Measurements from ENCODE around the gene CD4.

Gene CD4

DNA sequence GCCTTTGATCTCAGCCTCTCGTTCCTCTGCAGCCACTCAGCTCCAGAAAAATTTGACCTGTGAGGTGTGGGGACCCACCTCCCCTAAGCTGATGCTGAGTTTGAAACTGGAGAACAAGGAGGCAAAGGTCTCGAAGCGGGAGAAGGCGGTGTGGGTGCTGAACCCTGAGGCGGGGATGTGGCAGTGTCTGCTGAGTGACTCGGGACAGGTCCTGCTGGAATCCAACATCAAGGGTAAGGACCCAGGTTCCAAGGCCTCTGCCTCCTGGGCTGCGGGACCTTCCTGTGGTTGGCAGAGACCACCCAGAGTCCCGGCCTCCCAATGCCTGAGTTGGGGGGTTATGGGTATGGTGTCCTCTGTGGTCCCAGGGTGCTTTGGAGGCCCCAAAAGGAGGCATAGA lies 27.8 kb downstream of the CD4 start:
- no peak for DNase-seq

GRCh38 chr12:6817662-6818157 lies 28.4 kb downstream of the CD4 start:
- no peak for DNase-seq

- no peak for DNase-seq
Observed at GRCh38 chr12:6818222-6818621, 28.9 kb downstream of the CD4 start.

- DNase-seq, result no peak
Observed at GRCh38 chr12:6818645-6819044, 29.3 kb downstream of the CD4 start.

DNA sequence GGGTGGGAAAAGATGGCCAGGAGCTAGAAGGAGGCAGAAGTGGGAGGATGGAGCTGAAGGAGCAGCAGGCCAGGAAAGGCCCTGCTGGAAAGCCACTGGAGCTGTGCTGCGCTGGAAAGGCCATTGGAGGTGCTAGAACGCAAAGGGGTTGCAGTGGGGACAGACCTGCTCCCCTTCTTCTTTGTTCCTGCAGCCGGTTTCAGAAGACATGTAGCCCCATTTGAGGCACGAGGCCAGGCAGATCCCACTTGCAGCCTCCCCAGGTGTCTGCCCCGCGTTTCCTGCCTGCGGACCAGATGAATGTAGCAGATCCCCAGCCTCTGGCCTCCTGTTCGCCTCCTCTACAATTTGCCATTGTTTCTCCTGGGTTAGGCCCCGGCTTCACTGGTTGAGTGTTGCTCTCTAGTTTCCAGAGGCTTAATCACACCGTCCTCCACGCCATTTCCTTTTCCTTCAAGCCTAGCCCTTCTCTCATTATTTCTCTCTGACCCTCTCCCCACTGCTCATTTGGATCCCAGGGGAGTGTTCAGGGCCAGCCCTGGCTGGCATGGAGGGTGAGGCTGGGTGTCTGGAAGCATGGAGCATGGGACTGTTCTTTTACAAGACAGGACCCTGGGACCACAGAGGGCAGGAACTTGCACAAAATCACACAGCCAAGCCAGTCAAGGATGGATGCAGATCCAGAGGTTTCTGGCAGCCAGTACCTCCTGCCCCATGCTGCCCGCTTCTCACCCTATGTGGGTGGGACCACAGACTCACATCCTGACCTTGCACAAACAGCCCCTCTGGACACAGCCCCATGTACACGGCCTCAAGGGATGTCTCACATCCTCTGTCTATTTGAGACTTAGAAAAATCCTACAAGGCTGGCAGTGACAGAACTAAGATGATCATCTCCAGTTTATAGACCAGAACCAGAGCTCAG lies 30.0 kb downstream of the CD4 start:
- DNase-seq, result no peak

GRCh38 chr12:6820166-6820565 lies 30.8 kb downstream of the CD4 start:
- no peak for DNase-seq

DNA sequence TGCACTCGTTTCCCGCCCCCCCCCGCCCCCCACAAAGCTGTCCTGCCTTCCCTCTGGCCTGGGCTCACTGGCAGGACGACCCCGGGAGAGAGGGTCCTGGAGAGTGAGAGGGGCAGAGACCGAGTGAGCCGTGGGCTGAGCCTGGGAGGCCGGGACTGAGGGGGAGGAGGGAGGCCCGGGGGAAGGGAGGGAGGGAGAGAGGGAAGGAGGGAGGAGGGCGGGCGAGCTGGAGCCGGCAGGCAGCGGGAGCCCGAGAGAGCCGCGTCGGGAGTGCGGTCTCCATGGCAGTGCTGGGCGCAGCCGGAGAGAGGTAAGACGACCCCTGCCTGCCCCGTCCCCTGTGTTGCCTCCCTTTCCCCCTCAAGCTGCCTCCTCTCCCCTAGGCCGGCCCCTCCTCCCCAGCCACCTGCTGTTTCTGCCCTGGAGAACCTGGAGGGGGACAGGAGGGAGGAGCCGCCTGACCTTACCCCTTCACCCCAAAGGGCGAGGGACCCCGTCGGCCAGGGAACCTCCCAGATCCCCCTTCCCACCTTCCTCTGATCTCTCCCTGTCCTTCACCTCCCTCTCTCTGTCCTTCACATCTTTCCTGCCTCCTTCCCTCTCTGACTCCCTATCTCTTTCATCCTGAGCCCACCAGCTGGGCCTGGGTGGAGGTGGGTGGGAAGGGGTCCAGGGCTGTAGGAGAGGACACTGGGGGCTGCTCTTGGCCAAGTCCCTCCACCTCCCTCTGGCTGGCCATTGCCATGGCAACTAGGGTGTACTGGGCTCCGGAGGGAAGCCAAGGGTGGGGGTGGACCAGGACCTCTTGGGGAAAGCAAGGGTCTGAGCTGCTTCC lies 32.5 kb downstream of the CD4 start, which contains the start of gene GPR162:
Gene GPR162, plus strand, starts transcription at position 231 of the 835 bp plus-strand sequence. CDS start 2,078 bp downstream, outside the sequence.
- DNase-seq, result no peak

GRCh38 chr12:6822426-6823135 lies 33.3 kb downstream of the CD4 start:
- DNase-seq, result no peak

DNA sequence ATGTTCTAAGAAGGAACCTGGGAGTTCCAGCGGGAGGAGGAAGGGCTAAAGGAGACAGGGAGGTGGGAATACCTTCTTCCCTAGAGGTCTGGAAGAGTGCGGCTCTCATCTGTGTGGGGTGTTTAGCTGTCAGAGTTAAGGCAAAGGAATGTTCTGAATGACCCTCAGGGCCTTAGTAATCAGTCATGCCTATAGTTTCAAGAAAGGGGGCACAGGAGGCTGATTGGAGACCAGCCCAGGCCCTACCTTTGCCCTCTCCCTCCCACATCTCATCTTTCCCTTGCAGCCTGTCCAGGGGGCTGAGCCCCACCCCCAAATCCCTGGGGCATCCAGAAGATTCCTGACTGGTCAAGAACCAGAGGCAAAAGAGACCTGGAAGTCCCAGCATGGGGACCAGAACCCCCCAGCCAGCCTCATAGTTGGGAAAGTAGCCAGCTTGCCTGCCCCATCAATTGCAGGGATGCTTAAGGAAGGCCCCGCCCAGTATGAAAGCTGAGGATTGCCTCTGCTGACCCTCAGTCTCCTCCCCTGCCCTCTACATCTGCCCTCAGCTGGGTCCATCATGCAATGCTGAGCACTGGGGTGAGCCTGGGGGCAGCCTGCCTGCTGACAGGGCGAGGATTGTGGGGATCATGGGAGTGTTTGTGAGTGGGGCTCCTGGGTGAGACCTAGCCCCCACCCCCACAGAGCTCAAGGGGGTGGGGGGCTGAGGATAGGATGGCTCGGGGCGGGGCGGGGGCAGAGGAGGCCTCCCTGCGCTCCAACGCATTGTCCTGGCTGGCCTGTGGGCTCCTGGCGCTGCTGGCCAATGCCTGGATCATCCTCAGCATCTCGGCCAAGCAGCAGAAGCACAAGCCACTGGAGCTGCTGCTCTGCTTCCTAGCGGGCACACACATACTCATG lies 34.1 kb downstream of the CD4 start:
- DNase-seq, result no peak

DNA sequence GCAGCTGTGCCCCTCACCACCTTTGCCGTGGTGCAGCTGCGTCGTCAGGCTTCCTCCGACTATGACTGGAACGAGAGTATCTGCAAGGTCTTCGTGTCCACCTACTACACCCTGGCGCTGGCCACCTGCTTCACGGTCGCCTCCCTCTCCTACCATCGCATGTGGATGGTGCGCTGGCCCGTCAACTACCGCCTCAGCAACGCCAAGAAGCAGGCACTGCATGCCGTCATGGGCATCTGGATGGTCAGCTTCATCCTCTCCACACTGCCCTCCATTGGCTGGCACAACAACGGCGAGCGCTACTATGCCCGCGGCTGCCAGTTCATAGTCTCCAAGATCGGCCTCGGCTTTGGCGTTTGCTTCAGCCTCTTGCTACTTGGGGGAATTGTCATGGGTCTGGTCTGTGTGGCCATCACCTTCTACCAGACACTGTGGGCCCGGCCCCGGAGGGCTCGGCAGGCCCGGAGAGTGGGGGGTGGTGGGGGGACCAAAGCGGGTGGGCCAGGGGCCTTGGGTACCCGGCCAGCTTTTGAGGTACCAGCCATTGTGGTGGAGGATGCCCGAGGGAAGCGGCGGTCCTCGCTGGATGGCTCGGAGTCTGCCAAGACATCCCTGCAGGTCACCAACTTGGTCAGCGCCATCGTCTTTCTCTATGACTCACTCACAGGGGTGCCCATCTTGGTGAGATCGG lies 34.9 kb downstream of the CD4 start:
- no peak for DNase-seq

DNA sequence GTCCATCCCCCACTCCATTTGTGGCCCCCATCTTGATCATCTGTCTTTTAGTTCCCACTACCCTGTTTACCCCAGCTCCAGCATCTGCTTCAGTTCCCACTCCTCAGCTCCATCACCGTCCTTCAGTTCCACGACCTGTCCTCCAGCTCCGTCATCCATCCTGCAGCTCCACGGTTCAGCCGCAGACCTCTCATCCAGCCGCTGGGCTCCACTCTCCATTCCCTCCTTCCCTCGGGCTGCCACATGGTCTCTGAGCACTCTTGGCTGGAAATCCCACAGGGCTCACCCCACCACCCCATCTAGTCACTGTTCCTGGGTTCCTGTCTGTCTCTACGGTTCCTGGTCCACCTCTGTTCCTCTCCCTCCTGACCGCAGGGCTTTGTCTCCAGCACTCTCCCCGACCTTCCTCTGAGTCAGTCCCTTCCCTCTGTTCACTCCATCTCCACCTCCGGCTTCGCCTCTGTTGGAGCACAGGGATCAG lies 35.6 kb downstream of the CD4 start:
- DNase-seq, result no peak

- peak; percentile 87 to 90 for DNase-seq
Observed at GRCh38 chr12:6825398-6826124, 36.2 kb downstream of the CD4 start.

GRCh38 chr12:6826125-6826733 lies 36.9 kb downstream of the CD4 start:
- DNase-seq, result no peak

DNA sequence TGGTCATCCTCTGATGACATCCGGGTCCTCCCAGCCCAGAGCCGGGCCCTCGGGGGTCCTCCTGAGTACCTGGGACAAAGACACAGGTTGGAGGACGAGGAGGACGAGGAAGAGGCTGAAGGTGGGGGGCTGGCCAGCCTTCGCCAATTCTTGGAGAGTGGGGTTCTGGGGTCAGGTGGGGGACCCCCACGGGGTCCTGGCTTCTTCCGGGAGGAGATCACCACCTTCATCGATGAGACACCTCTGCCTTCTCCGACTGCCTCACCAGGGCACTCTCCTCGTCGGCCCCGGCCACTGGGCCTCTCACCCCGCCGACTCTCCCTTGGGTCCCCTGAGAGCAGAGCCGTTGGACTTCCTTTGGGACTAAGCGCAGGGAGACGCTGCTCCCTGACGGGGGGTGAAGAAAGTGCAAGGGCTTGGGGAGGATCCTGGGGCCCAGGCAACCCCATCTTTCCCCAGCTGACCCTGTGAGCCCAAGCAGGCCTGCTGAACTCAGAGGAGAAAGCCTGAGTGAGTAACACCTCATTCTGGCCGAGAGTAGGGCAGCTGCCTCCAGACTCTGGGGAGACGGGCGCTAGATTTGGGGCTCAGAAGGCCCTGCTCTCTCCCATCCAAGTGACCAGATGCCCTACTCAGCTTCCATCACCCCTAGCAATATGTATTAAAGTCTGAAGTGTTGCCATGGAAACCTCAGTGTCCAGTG lies 37.6 kb downstream of the CD4 start:
- no peak for DNase-seq

- DNase-seq, result peak; percentile 41 to 51
Observed at GRCh38 chr12:6827437-6827911, 38.1 kb downstream of the CD4 start.

GRCh38 chr12:6827982-6828780 lies 38.9 kb downstream of the CD4 start, which contains the start of gene P3H3:
Gene P3H3, plus strand, starts transcription at chr12:6828407. Its CDS starts 34 bp downstream, at chr12:6828441.
- DNase-seq, result no peak

DNA sequence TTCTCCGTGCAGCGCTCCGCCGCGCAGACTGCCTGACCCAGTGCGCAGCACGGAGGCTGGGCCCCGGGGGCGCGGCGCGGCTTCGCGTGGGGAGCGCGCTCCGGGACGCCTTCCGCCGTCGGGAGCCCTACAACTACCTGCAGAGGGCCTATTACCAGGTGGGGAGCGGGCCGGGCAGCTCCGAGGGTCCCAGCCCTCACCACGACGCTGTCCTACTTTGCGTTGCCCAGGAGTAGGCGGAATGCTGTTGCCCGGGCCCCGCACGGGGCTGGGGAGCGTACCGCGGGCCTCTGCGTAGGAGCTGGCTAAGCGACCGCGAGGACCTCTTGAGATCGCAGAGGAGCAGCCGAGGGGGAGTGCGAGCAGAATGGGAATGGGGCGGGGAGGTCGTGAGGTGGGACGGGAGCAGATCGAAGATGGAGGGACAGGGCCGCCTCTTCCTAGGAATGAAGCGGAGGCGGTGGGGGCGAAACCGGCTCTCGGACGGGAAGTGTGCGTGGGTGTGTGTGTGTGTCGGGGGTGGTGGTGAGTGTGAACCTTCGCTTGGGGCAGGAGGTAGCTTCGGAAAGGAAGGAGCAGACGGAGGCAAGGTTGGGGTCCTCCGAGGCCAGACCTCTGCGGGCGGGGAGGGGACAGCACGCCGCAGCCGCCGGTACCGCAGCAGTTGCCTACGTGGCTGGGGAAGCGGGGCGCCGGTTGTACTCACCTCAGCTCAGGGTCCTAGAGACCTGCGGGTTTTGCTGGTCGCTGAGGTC lies 39.6 kb downstream of the CD4 start:
- DNase-seq, result no peak
